Measurements from ENCODE around the gene MRPS10. TPM values are rescaled to one million over a fixed set of nuclear protein-coding genes. Genes with fewer than 3 reads are reported as not detected.

Gene MRPS10
- total and polyA plus RNA-seq, 2 donors, result 27.6 to 28.2 TPM

GRCh38 chr6:42230345-42231321 lies 13.0 kb upstream of the MRPS10 start:
- Histone ChIP-seq H3K36me3 (ENCODE audit: control insufficient read depth in 2 of 2, insufficient read depth in 2 of 2, low read length in 1 of 2) (peaks cover 31 to 54% of the 10 kb centered on the region in 2 donors), H3K27me3 (ENCODE audit: control insufficient read depth in 2 of 2, insufficient read depth in 1 of 2, low read length in 1 of 2) (no peaks in the 10 kb centered on the region), H3K9me3 (ENCODE audit: control insufficient read depth in 2 of 2, insufficient read depth in 1 of 2, low read length in 1 of 2) (no peaks in the 10 kb centered on the region), H3K27ac (ENCODE audit: low read depth in 1 of 2, low read length in 1 of 2) (no peak overlapping the region), H3K4me3 (ENCODE audit: low read length in 2 of 2) (no peak overlapping the region), H3K4me1 (ENCODE audit: control insufficient read depth in 2 of 2, insufficient read depth in 2 of 2, low read length in 2 of 2) (no peaks in the 10 kb centered on the region)
- DNase-seq (ENCODE audit: low read depth in 6 of 9, low spot score in 9 of 9), result no peak
- 96% methylated on average over 8 of the region's 8 CpGs for WGBS

GRCh38 chr6:42229506-42230119 lies 12.0 kb upstream of the MRPS10 start:
- Histone ChIP-seq H3K27ac (ENCODE audit: low read depth in 1 of 2, low read length in 1 of 2) (no peak overlapping the region), H3K9me3 (ENCODE audit: control insufficient read depth in 2 of 2, insufficient read depth in 1 of 2, low read length in 1 of 2) (no peaks in the 10 kb centered on the region), H3K27me3 (ENCODE audit: control insufficient read depth in 2 of 2, insufficient read depth in 1 of 2, low read length in 1 of 2) (no peaks in the 10 kb centered on the region), H3K4me3 (ENCODE audit: low read length in 2 of 2) (no peak overlapping the region), H3K4me1 (ENCODE audit: control insufficient read depth in 2 of 2, insufficient read depth in 2 of 2, low read length in 2 of 2) (no peaks in the 10 kb centered on the region), H3K36me3 (ENCODE audit: control insufficient read depth in 2 of 2, insufficient read depth in 2 of 2, low read length in 1 of 2) (peaks cover 31 to 54% of the 10 kb centered on the region in 2 donors)
- 90% methylated on average over 6 of the region's 6 CpGs for WGBS
- no peak for DNase-seq (ENCODE audit: low read depth in 6 of 9, low spot score in 9 of 9)

GRCh38 chr6:42228305-42228704 lies 10.6 kb upstream of the MRPS10 start:
- no peak overlapping the region for H3K4me3 ChIP-seq (ENCODE audit: low read length in 2 of 2)
- H3K27me3 ChIP-seq (ENCODE audit: control insufficient read depth in 2 of 2, insufficient read depth in 1 of 2, low read length in 1 of 2), result no peaks in the 10 kb centered on the region
- H3K4me1 ChIP-seq (ENCODE audit: control insufficient read depth in 2 of 2, insufficient read depth in 2 of 2, low read length in 2 of 2), result no peaks in the 10 kb centered on the region
- H3K9me3 ChIP-seq (ENCODE audit: control insufficient read depth in 2 of 2, insufficient read depth in 1 of 2, low read length in 1 of 2), result no peaks in the 10 kb centered on the region
- DNase-seq (ENCODE audit: low read depth in 6 of 9, low spot score in 9 of 9), result no peak
- H3K36me3 ChIP-seq (ENCODE audit: control insufficient read depth in 2 of 2, insufficient read depth in 2 of 2, low read length in 1 of 2), result peaks cover 31 to 49% of the 10 kb centered on the region in 2 donors
- 97% methylated on average over 15 of the region's 15 CpGs for WGBS
- H3K27ac ChIP-seq (ENCODE audit: low read depth in 1 of 2, low read length in 1 of 2), result no peak overlapping the region

GRCh38 chr6:42227173-42227850 lies 9.7 kb upstream of the MRPS10 start:
- Histone ChIP-seq H3K9me3 (ENCODE audit: control insufficient read depth in 2 of 2, insufficient read depth in 1 of 2, low read length in 1 of 2) (no peaks in the 10 kb centered on the region), H3K27me3 (ENCODE audit: control insufficient read depth in 2 of 2, insufficient read depth in 1 of 2, low read length in 1 of 2) (no peaks in the 10 kb centered on the region), H3K27ac (ENCODE audit: low read depth in 1 of 2, low read length in 1 of 2) (no peak overlapping the region), H3K4me3 (ENCODE audit: low read length in 2 of 2) (no peak overlapping the region), H3K36me3 (ENCODE audit: control insufficient read depth in 2 of 2, insufficient read depth in 2 of 2, low read length in 1 of 2) (peaks cover 27 to 44% of the 10 kb centered on the region in 2 donors), H3K4me1 (ENCODE audit: control insufficient read depth in 2 of 2, insufficient read depth in 2 of 2, low read length in 2 of 2) (no peaks in the 10 kb centered on the region)
- 98% methylated on average over 9 of the region's 9 CpGs for WGBS
- DNase-seq (ENCODE audit: low read depth in 6 of 9, low spot score in 9 of 9), result no peak

GRCh38 chr6:42226645-42227143 lies 9.0 kb upstream of the MRPS10 start:
- no peak overlapping the region for H3K4me3 ChIP-seq (ENCODE audit: low read length in 2 of 2)
- no peak for DNase-seq (ENCODE audit: low read depth in 6 of 9, low spot score in 9 of 9)
- WGBS, result 91% methylated on average over 8 of the region's 8 CpGs
- no peaks in the 10 kb centered on the region for H3K27me3 ChIP-seq (ENCODE audit: control insufficient read depth in 2 of 2, insufficient read depth in 1 of 2, low read length in 1 of 2)
- H3K27ac ChIP-seq (ENCODE audit: low read depth in 1 of 2, low read length in 1 of 2), result no peak overlapping the region
- no peaks in the 10 kb centered on the region for H3K9me3 ChIP-seq (ENCODE audit: control insufficient read depth in 2 of 2, insufficient read depth in 1 of 2, low read length in 1 of 2)
- H3K4me1 ChIP-seq (ENCODE audit: control insufficient read depth in 2 of 2, insufficient read depth in 2 of 2, low read length in 2 of 2), result no peaks in the 10 kb centered on the region
- H3K36me3 ChIP-seq (ENCODE audit: control insufficient read depth in 2 of 2, insufficient read depth in 2 of 2, low read length in 1 of 2), result peaks cover 24 to 40% of the 10 kb centered on the region in 2 donors

- no peak overlapping the region for H3K4me3 ChIP-seq (ENCODE audit: low read length in 2 of 2)
- H3K4me1 ChIP-seq (ENCODE audit: control insufficient read depth in 2 of 2, insufficient read depth in 2 of 2, low read length in 2 of 2), result no peaks in the 10 kb centered on the region
- DNase-seq (ENCODE audit: low read depth in 6 of 9, low spot score in 9 of 9), result no peak
- WGBS, result 94% methylated on average over 3 of the region's 3 CpGs
- no peak overlapping the region for H3K27ac ChIP-seq (ENCODE audit: low read depth in 1 of 2, low read length in 1 of 2)
- no peaks in the 10 kb centered on the region for H3K9me3 ChIP-seq (ENCODE audit: control insufficient read depth in 2 of 2, insufficient read depth in 1 of 2, low read length in 1 of 2)
- no peaks in the 10 kb centered on the region for H3K27me3 ChIP-seq (ENCODE audit: control insufficient read depth in 2 of 2, insufficient read depth in 1 of 2, low read length in 1 of 2)
- peaks cover 21 to 35% of the 10 kb centered on the region in 2 donors for H3K36me3 ChIP-seq (ENCODE audit: control insufficient read depth in 2 of 2, insufficient read depth in 2 of 2, low read length in 1 of 2)
These were observed 8.5 kb upstream of the MRPS10 start for GRCh38 chr6:42226161-42226611.

GRCh38 chr6:42225419-42225818 lies 7.8 kb upstream of the MRPS10 start:
- Histone ChIP-seq H3K9me3 (ENCODE audit: control insufficient read depth in 2 of 2, insufficient read depth in 1 of 2, low read length in 1 of 2) (no peaks in the 10 kb centered on the region), H3K36me3 (ENCODE audit: control insufficient read depth in 2 of 2, insufficient read depth in 2 of 2, low read length in 1 of 2) (peaks cover 16 to 29% of the 10 kb centered on the region in 2 donors), H3K27me3 (ENCODE audit: control insufficient read depth in 2 of 2, insufficient read depth in 1 of 2, low read length in 1 of 2) (no peaks in the 10 kb centered on the region), H3K27ac (ENCODE audit: low read depth in 1 of 2, low read length in 1 of 2) (no peak overlapping the region), H3K4me3 (ENCODE audit: low read length in 2 of 2) (no peak overlapping the region), H3K4me1 (ENCODE audit: control insufficient read depth in 2 of 2, insufficient read depth in 2 of 2, low read length in 2 of 2) (no peaks in the 10 kb centered on the region)
- DNase-seq (ENCODE audit: low read depth in 6 of 9, low spot score in 9 of 9), result no peak
- 92% methylated on average over 4 of the region's 4 CpGs for WGBS

GRCh38 chr6:42225029-42225339 lies 7.3 kb upstream of the MRPS10 start:
- H3K36me3 ChIP-seq (ENCODE audit: control insufficient read depth in 2 of 2, insufficient read depth in 2 of 2, low read length in 1 of 2), result peaks cover 16 to 26% of the 10 kb centered on the region in 2 donors
- H3K4me1 ChIP-seq (ENCODE audit: control insufficient read depth in 2 of 2, insufficient read depth in 2 of 2, low read length in 2 of 2), result no peaks in the 10 kb centered on the region
- H3K27ac ChIP-seq (ENCODE audit: low read depth in 1 of 2, low read length in 1 of 2), result no peak overlapping the region
- H3K27me3 ChIP-seq (ENCODE audit: control insufficient read depth in 2 of 2, insufficient read depth in 1 of 2, low read length in 1 of 2), result no peaks in the 10 kb centered on the region
- H3K4me3 ChIP-seq (ENCODE audit: low read length in 2 of 2), result no peak overlapping the region
- no peak for DNase-seq (ENCODE audit: low read depth in 6 of 9, low spot score in 9 of 9)
- no peaks in the 10 kb centered on the region for H3K9me3 ChIP-seq (ENCODE audit: control insufficient read depth in 2 of 2, insufficient read depth in 1 of 2, low read length in 1 of 2)

All from thymus (tissue), 11 donors.